OCI-LY7 (cell line): ENCODE data around the gene PARD6G. TPM values are rescaled to one million over a fixed set of nuclear protein-coding genes. Genes with fewer than 3 reads are reported as not detected.

ENCODE experiments used
- BruUV-seq: library from RNA; stranded (reverse); fragments of 400-500 nt; replicated peaks from 2 replicates; lab custom pipeline; 2021; lab: Mats Ljungman, UMichigan
- CTCF ChIA-PET: fragments of 300-600 bp; sonication (Branson Sonifier 250); formaldehyde crosslinking; loops from one replicate; lab custom pipeline; 2022; ENCODE audit warnings: antibody characterized with exemption; ENCODE audit not compliant: unreplicated experiment; lab: Charles Lee
- POLR2A ChIA-PET: fragments of 300-600 bp; sonication (Branson Sonifier 250); formaldehyde crosslinking; loops from one replicate; lab custom pipeline; 2022; ENCODE audit warnings: antibody characterized with exemption; lab: Charles Lee
- DNase-seq: peaks from one replicate; pipeline ENCODE4 v3.0.0-alpha.2; 2015; ENCODE audit warnings: low spot score
- H2AFZ ChIP-seq: fragments of 200-600 bp; sonication (generic), shearing (Covaris generic); 2 replicates; pipeline ENCODE4 v1.6.1; 2014; ENCODE audit warnings: mild to moderate bottlenecking, antibody characterized with exemption, low read length, moderate library complexity
- H3K27ac ChIP-seq: fragments of 200-600 bp; sonication (generic); 2 replicates; pipeline ENCODE4 v1.5.1; 2014; ENCODE audit warnings: mixed run types, low read depth, mild to moderate bottlenecking, moderate library complexity, low read length, inconsistent platforms; ENCODE audit not compliant: poor library complexity, severe bottlenecking
- H3K36me3 ChIP-seq: fragments of 200-600 bp; sonication (generic); 2 replicates; pipeline ENCODE4 v1.6.1; 2014; ENCODE audit warnings: mild to moderate bottlenecking, antibody characterized with exemption, low read length, moderate library complexity, mixed read lengths; ENCODE audit not compliant: insufficient read depth
- H3K4me1 ChIP-seq: fragments of 200-600 bp; sonication (generic); 2 replicates; pipeline ENCODE4 v1.5.1; 2014; ENCODE audit warnings: mild to moderate bottlenecking, low read length; ENCODE audit not compliant: insufficient read depth, poor library complexity, severe bottlenecking
- H3K4me2 ChIP-seq: fragments of 200-600 bp; sonication (generic); 2 replicates; pipeline ENCODE4 v1.6.1; 2014; ENCODE audit warnings: mild to moderate bottlenecking, low read length
- H3K4me3 ChIP-seq: fragments of 200-600 bp; sonication (generic); 2 replicates; pipeline ENCODE4 v1.5.1; 2014; ENCODE audit warnings: mild to moderate bottlenecking, low read depth, low read length; ENCODE audit not compliant: poor library complexity, severe bottlenecking
- H3K79me2 ChIP-seq: fragments of 200-600 bp; sonication (generic); 2 replicates; pipeline ENCODE4 v1.6.1; 2016; ENCODE audit warnings: low read depth, mild to moderate bottlenecking, low read length, moderate library complexity, mixed read lengths; ENCODE audit not compliant: insufficient read depth
- H3K9me2 ChIP-seq: fragments of 200-600 bp; sonication (generic); 2 replicates; pipeline ENCODE4 v1.6.1; 2016; ENCODE audit warnings: mild to moderate bottlenecking, low read length, mixed read lengths; ENCODE audit not compliant: insufficient read depth
- H3K9me3 ChIP-seq: fragments of 200-600 bp; sonication (generic); 2 replicates; pipeline ENCODE4 v1.6.1; 2014; ENCODE audit warnings: mild to moderate bottlenecking, mixed run types, low read length, mixed read lengths
- H4K20me1 ChIP-seq: fragments of 200-600 bp; sonication (generic); 2 replicates; pipeline ENCODE4 v1.6.1; 2014; ENCODE audit warnings: mild to moderate bottlenecking, antibody characterized with exemption, low read length, moderate library complexity, mixed read lengths; ENCODE audit not compliant: insufficient read depth
- EZH2phosphoT487 ChIP-seq: fragments of 200-600 bp; sonication (generic); IDR thresholded peaks from 2 replicates; pipeline ENCODE4 v1.6.1; 2018; ENCODE audit warnings: low read depth, borderline replicate concordance, mild to moderate bottlenecking, mixed run types, antibody characterized with exemption, low read length, moderate library complexity, mixed read lengths
- intact Hi-C: fragments of 100-400 bp; cut with micrococcal nuclease; formaldehyde crosslinking; loops from one replicate; pipeline ENCODE4 v1.10.0; 2022; ENCODE audit not compliant: unreplicated experiment
- total RNA-seq, 2 experiments: library from RNA; depleted of rRNA in 1 of 2; stranded (reverse); fragments of >200 nt in 1 of 2; shearing (Covaris generic) in 1 of 2; gene quantifications; 2 replicates each; pipeline ENCODE4 v1.2.3, GENCODE V29; 2014 to 2022
- TF ChIP-seq, protein P1 (sequence below): fragments of 200-600 bp; sonication (generic); conservative IDR thresholded peaks from 2 replicates; pipeline ENCODE4 v1.5.1; 2014; ENCODE audit warnings: mild to moderate bottlenecking, antibody characterized with exemption, low read length, moderate library complexity, mixed read lengths

The PARD6G gene
- total RNA-seq, 2 experiments from 2014 or later = 0.03 TPM; not detected in 1

GRCh38 chr18:80140455-80140985 is 106.8 kb downstream of the PARD6G start:
- DNase-seq = no peak
- Histone ChIP-seq H3K4me1 (no peaks in the 10 kb centered on the region), H3K79me2 (no peaks in the 10 kb centered on the region), H3K9me3 (no peaks in the 10 kb centered on the region), H3K4me3 (no peak overlapping the region), H3K27ac (no peak overlapping the region), H3K9me2 (no peaks in the 10 kb centered on the region), H4K20me1 (no peaks in the 10 kb centered on the region), H2AFZ (no peak overlapping the region), H3K4me2 (no peak overlapping the region), H3K36me3 (peaks cover 45% of the 10 kb centered on the region)
- TF ChIP-seq, protein P1, sequence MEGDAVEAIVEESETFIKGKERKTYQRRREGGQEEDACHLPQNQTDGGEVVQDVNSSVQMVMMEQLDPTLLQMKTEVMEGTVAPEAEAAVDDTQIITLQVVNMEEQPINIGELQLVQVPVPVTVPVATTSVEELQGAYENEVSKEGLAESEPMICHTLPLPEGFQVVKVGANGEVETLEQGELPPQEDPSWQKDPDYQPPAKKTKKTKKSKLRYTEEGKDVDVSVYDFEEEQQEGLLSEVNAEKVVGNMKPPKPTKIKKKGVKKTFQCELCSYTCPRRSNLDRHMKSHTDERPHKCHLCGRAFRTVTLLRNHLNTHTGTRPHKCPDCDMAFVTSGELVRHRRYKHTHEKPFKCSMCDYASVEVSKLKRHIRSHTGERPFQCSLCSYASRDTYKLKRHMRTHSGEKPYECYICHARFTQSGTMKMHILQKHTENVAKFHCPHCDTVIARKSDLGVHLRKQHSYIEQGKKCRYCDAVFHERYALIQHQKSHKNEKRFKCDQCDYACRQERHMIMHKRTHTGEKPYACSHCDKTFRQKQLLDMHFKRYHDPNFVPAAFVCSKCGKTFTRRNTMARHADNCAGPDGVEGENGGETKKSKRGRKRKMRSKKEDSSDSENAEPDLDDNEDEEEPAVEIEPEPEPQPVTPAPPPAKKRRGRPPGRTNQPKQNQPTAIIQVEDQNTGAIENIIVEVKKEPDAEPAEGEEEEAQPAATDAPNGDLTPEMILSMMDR = no peak
- no peak for TF ChIP-seq EZH2phosphoT487
- no TSS peak for BruUV-seq
- intact Hi-C loops = no loop called here
- CTCF ChIA-PET = no interaction called here
- POLR2A ChIA-PET = no interaction called here

DNA sequence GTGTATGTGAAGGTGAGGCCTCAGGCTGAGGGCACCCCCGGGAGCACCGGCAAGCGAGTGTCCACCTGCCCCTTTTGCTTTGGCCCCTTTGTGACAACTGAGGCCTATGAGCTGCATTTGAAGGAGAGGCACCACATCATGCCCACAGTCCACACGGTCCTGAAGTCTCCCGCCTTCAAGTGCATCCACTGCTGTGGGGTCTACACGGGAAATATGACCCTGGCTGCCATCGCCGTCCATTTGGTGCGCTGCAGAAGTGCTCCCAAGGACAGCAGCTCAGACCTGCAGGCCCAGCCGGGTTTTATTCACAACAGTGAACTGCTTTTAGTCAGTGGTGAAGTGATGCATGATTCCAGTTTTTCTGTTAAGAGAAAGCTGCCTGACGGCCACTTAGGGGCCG is 109.3 kb downstream of the PARD6G start:
- no TSS peak for BruUV-seq
- Histone ChIP-seq H3K9me2 (no peaks in the 10 kb centered on the region), H3K79me2 (no peaks in the 10 kb centered on the region), H2AFZ (no peak overlapping the region), H3K9me3 (no peaks in the 10 kb centered on the region), H3K4me3 (no peak overlapping the region), H3K4me1 (no peaks in the 10 kb centered on the region), H3K36me3 (peaks cover 68% of the 10 kb centered on the region), H3K4me2 (no peak overlapping the region), H4K20me1 (no peaks in the 10 kb centered on the region), H3K27ac (no peak overlapping the region)
- ChIA-PET CTCF (no interaction called here), POLR2A (no interaction called here)
- no peak for DNase-seq
- intact Hi-C loops = no loop called here
- no peak for TF ChIP-seq EZH2phosphoT487
- TF ChIP-seq, protein P1 = no peak

DNA sequence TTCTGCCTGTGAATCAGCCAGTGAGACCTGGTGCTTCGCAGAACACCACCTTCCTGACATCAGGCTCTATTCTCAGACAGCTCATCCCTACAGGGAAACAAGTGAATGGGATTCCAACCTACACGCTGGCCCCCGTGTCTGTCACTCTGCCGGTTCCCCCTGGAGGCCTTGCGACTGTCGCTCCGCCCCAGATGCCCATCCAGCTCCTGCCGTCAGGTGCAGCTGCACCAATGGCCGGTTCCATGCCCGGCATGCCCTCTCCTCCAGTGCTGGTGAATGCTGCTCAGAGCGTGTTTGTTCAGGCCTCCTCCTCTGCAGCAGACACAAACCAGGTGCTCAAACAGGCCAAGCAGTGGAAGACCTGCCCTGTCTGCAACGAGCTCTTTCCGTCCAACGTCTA is 110.2 kb downstream of the PARD6G start:
- no peak for DNase-seq
- no peak overlapping the region for H3K4me2 ChIP-seq
- ChIA-PET CTCF (no interaction called here), POLR2A (no interaction called here)
- H4K20me1 ChIP-seq = no peaks in the 10 kb centered on the region
- no peak for TF ChIP-seq EZH2phosphoT487
- TF ChIP-seq, protein P1 = no peak
- peaks cover 76% of the 10 kb centered on the region for H3K36me3 ChIP-seq
- H3K9me2 ChIP-seq = no peaks in the 10 kb centered on the region
- BruUV-seq = no TSS peak
- H3K9me3 ChIP-seq = no peaks in the 10 kb centered on the region
- no peak overlapping the region for H3K4me3 ChIP-seq
- H3K27ac ChIP-seq = no peak overlapping the region
- intact Hi-C loops = no loop called here
- no peaks in the 10 kb centered on the region for H3K79me2 ChIP-seq
- H3K4me1 ChIP-seq = no peaks in the 10 kb centered on the region
- H2AFZ ChIP-seq = no peak overlapping the region
